ENCODE data around the gene IRAK3.

GRCh38 chr12:66217342-66217917 lies 28.4 kb downstream of the IRAK3 start:
- TF ChIP-seq CTCF (IDR thresholded peaks at IDR 0.05; ENCODE audit: insufficient read depth, low read length, poor library complexity, severe bottlenecking) (no peak), EZH2phosphoT487 (conservative IDR thresholded peaks at IDR 0.05; ENCODE audit: low read length) (no peak)

Data from SU-DHL-6 (cell line).